GM19395 (cell line): ENCODE data around the gene SFMBT2.
A peak's percentile ranks its signal among the peaks of the same experiment; 100 is the strongest.
"Not testable (repeated sequence)": the region's sequence is repeated elsewhere in the genome, so short reads cannot be mapped to it uniquely, and the experiment has no call there.

ENCODE experiments used
- ATAC-seq: cut with Tn5 transposase; IDR thresholded peaks from one replicate; pipeline ENCODE4 v1.9.1; 2021; ENCODE audit warnings: mild to moderate bottlenecking, moderate library complexity; ENCODE audit not compliant: unreplicated experiment

SFMBT2 gene

GRCh38 chr10:7193369-7193768 lies 217.5 kb downstream of the SFMBT2 start:
- no peak for ATAC-seq

- ATAC-seq, result no peak
Measured at GRCh38 chr10:7192831-7193361, 217.9 kb downstream of the SFMBT2 start.

- ATAC-seq, result no peak
Measured at GRCh38 chr10:7192061-7192460, 218.8 kb downstream of the SFMBT2 start.

GRCh38 chr10:7190772-7191171 lies 220.1 kb downstream of the SFMBT2 start:
- not testable (repeated sequence) for ATAC-seq

GRCh38 chr10:7189909-7190308 lies 220.9 kb downstream of the SFMBT2 start:
- ATAC-seq, result no peak

- ATAC-seq, result no peak
Measured at GRCh38 chr10:7188456-7189050, 222.3 kb downstream of the SFMBT2 start.

GRCh38 chr10:7186387-7187018 lies 224.3 kb downstream of the SFMBT2 start:
- no peak for ATAC-seq

- ATAC-seq, result no peak
Measured at GRCh38 chr10:7185367-7185690, 225.5 kb downstream of the SFMBT2 start.

GRCh38 chr10:7184660-7185366 lies 226.0 kb downstream of the SFMBT2 start:
- ATAC-seq, result peak; percentile 70

GRCh38 chr10:7184116-7184515 lies 226.7 kb downstream of the SFMBT2 start:
- not testable (repeated sequence) for ATAC-seq

- not testable (repeated sequence) for ATAC-seq
Measured at GRCh38 chr10:7182327-7182726, 228.5 kb downstream of the SFMBT2 start.

GRCh38 chr10:7181420-7181819 lies 229.4 kb downstream of the SFMBT2 start:
- ATAC-seq, result no peak

GRCh38 chr10:7179536-7179935 lies 231.3 kb downstream of the SFMBT2 start:
- no peak for ATAC-seq

GRCh38 chr10:7173948-7174347 lies 236.9 kb downstream of the SFMBT2 start:
- no peak for ATAC-seq

- ATAC-seq, result no peak
Measured at GRCh38 chr10:7171825-7172224, 239.0 kb downstream of the SFMBT2 start.

GRCh38 chr10:7170626-7171322 lies 240.1 kb downstream of the SFMBT2 start:
- no peak for ATAC-seq

- ATAC-seq, result no peak
Measured at GRCh38 chr10:7168414-7168813, 242.4 kb downstream of the SFMBT2 start.

- ATAC-seq, result no peak
Measured at GRCh38 chr10:7165500-7166177, 245.2 kb downstream of the SFMBT2 start.

GRCh38 chr10:7164955-7165354 lies 245.9 kb downstream of the SFMBT2 start:
- ATAC-seq, result no peak

- ATAC-seq, result no peak
Measured at GRCh38 chr10:7162331-7162730, 248.5 kb downstream of the SFMBT2 start.
